ENCODE results near the gene SSC4D. TPM values are rescaled to one million over a fixed set of nuclear protein-coding genes. Genes with fewer than 3 reads are reported as not detected.

The SSC4D gene
- total and polyA plus RNA-seq, 2 experiments from 2014 or later: 4.9 to 11.4 TPM

DNA sequence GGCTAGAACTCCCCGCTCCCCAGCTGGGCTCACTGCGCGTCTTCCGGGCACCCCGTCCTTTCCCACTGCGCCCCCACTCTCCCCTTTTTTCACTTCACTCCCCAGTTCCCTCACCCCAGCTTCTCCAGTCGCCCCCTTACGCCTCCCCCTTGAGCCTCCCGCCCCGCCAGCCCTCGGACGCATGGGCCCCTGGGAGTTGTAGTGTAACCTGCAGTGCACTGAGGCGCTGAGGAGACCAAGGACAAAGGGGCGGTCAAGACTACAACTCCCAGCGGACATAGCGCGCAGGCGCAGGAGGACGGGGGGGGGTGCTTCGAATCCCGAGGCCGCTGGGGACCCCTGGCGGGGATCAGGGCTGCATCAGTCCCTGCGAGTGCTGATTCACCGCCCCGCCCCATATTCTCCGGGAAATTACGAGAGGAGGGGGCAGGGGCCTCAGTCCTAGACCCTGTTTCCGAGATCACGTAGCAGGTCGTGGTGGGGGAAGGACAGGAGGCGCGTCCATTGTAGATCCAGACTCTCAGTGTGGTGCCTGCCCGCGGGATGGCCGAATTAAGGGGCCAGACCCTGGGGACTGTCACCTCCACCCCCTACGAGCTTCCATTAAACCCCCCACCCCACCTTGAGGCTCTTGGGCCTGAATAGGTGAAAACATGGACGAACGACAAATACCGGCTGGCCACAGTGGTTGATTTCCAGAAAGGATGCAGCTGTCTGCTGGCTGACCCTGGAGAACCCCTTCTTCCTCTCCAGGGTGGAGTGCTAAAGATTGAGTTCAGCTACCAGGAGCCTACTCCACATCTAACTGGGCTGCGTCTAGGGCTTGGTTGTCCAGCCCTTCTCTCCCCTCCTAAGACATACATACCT, 50.2 kb downstream of the SSC4D start:
- Histone ChIP-seq H3K9me2 (ENCODE audit: insufficient read depth) (no peaks in the 10 kb centered on the region), H3K4me2 (peak overlapping the region; percentile 83), H3K4me3 (peak overlapping the region; percentile 99), H3K4me1 (ENCODE audit: insufficient read depth) (peaks cover 42% of the 10 kb centered on the region), H3F3A (replicated peaks; ENCODE audit: low read depth) (no peaks in the 10 kb centered on the region), H2AFZ (0 out of 2 replicates have a peak overlapping the region, but pooled peaks have one; percentile 56), H3K27me3 (ENCODE audit: insufficient read depth) (no peaks in the 10 kb centered on the region), H3K27ac (ENCODE audit: low read depth) (peak overlapping the region; percentile 92), H3K79me2 (replicated peaks; ENCODE audit: insufficient read depth) (peaks cover 44% of the 10 kb centered on the region), H4K20me1 (replicated peaks; ENCODE audit: insufficient read depth) (peaks cover 36% of the 10 kb centered on the region), H3K36me3 (ENCODE audit: insufficient read depth) (peaks cover 17% of the 10 kb centered on the region)
- peak; percentile 99 for DNase-seq (ENCODE audit: low spot score)
- H3K27ac Mint-ChIP-seq: peak overlapping the region; percentile 98
- peak overlapping the region; percentile 94 for H3K4me3 Mint-ChIP-seq
- peaks cover 18% of the 10 kb centered on the region for H3K27me3 Mint-ChIP-seq (ENCODE audit: insufficient read depth, low read depth, poor library complexity)
- peaks cover 36% of the 10 kb centered on the region for H3K4me1 Mint-ChIP-seq
- peak; percentile 72 for TF ChIP-seq POLR2AphosphoS5 (IDR thresholded peaks at IDR 0.05; ENCODE audit: low read depth)
- TF ChIP-seq, protein P1, sequence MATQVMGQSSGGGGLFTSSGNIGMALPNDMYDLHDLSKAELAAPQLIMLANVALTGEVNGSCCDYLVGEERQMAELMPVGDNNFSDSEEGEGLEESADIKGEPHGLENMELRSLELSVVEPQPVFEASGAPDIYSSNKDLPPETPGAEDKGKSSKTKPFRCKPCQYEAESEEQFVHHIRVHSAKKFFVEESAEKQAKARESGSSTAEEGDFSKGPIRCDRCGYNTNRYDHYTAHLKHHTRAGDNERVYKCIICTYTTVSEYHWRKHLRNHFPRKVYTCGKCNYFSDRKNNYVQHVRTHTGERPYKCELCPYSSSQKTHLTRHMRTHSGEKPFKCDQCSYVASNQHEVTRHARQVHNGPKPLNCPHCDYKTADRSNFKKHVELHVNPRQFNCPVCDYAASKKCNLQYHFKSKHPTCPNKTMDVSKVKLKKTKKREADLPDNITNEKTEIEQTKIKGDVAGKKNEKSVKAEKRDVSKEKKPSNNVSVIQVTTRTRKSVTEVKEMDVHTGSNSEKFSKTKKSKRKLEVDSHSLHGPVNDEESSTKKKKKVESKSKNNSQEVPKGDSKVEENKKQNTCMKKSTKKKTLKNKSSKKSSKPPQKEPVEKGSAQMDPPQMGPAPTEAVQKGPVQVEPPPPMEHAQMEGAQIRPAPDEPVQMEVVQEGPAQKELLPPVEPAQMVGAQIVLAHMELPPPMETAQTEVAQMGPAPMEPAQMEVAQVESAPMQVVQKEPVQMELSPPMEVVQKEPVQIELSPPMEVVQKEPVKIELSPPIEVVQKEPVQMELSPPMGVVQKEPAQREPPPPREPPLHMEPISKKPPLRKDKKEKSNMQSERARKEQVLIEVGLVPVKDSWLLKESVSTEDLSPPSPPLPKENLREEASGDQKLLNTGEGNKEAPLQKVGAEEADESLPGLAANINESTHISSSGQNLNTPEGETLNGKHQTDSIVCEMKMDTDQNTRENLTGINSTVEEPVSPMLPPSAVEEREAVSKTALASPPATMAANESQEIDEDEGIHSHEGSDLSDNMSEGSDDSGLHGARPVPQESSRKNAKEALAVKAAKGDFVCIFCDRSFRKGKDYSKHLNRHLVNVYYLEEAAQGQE (IDR thresholded peaks at IDR 0.05; ENCODE audit: unreplicated experiment): no peak
- TF ChIP-seq, protein P2, sequence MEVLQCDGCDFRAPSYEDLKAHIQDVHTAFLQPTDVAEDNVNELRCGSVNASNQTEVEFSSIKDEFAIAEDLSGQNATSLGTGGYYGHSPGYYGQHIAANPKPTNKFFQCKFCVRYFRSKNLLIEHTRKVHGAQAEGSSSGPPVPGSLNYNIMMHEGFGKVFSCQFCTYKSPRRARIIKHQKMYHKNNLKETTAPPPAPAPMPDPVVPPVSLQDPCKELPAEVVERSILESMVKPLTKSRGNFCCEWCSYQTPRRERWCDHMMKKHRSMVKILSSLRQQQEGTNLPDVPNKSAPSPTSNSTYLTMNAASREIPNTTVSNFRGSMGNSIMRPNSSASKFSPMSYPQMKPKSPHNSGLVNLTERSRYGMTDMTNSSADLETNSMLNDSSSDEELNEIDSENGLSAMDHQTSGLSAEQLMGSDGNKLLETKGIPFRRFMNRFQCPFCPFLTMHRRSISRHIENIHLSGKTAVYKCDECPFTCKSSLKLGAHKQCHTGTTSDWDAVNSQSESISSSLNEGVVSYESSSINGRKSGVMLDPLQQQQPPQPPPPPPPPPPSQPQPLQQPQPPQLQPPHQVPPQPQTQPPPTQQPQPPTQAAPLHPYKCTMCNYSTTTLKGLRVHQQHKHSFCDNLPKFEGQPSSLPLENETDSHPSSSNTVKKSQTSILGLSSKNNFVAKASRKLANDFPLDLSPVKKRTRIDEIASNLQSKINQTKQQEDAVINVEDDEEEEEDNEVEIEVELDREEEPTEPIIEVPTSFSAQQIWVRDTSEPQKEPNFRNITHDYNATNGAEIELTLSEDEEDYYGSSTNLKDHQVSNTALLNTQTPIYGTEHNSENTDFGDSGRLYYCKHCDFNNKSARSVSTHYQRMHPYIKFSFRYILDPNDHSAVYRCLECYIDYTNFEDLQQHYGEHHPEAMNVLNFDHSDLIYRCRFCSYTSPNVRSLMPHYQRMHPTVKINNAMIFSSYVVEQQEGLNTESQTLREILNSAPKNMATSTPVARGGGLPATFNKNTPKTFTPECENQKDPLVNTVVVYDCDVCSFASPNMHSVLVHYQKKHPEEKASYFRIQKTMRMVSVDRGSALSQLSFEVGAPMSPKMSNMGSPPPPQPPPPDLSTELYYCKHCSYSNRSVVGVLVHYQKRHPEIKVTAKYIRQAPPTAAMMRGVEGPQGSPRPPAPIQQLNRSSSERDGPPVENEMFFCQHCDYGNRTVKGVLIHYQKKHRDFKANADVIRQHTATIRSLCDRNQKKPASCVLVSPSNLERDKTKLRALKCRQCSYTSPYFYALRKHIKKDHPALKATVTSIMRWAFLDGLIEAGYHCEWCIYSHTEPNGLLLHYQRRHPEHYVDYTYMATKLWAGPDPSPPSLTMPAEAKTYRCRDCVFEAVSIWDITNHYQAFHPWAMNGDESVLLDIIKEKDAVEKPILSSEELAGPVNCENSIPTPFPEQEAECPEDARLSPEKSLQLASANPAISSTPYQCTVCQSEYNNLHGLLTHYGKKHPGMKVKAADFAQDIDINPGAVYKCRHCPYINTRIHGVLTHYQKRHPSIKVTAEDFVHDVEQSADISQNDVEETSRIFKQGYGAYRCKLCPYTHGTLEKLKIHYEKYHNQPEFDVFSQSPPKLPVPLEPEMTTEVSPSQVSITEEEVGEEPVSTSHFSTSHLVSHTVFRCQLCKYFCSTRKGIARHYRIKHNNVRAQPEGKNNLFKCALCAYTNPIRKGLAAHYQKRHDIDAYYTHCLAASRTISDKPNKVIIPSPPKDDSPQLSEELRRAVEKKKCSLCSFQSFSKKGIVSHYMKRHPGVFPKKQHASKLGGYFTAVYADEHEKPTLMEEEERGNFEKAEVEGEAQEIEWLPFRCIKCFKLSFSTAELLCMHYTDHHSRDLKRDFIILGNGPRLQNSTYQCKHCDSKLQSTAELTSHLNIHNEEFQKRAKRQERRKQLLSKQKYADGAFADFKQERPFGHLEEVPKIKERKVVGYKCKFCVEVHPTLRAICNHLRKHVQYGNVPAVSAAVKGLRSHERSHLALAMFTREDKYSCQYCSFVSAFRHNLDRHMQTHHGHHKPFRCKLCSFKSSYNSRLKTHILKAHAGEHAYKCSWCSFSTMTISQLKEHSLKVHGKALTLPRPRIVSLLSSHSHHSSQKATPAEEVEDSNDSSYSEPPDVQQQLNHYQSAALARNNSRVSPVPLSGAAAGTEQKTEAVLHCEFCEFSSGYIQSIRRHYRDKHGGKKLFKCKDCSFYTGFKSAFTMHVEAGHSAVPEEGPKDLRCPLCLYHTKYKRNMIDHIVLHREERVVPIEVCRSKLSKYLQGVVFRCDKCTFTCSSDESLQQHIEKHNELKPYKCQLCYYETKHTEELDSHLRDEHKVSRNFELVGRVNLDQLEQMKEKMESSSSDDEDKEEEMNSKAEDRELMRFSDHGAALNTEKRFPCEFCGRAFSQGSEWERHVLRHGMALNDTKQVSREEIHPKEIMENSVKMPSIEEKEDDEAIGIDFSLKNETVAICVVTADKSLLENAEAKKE (CRISPR knock-in tag; IDR thresholded peaks at IDR 0.05): no peak
- no peak for TF ChIP-seq JUNB (IDR thresholded peaks at IDR 0.05; ENCODE audit: unreplicated experiment)
- TF ChIP-seq NANOG (IDR thresholded peaks at IDR 0.05; ENCODE audit: borderline replicate concordance): no peak
- TF ChIP-seq ZNF331 (CRISPR knock-in tag; IDR thresholded peaks at IDR 0.05; ENCODE audit: low read depth): no peak
- TF ChIP-seq, protein P3, sequence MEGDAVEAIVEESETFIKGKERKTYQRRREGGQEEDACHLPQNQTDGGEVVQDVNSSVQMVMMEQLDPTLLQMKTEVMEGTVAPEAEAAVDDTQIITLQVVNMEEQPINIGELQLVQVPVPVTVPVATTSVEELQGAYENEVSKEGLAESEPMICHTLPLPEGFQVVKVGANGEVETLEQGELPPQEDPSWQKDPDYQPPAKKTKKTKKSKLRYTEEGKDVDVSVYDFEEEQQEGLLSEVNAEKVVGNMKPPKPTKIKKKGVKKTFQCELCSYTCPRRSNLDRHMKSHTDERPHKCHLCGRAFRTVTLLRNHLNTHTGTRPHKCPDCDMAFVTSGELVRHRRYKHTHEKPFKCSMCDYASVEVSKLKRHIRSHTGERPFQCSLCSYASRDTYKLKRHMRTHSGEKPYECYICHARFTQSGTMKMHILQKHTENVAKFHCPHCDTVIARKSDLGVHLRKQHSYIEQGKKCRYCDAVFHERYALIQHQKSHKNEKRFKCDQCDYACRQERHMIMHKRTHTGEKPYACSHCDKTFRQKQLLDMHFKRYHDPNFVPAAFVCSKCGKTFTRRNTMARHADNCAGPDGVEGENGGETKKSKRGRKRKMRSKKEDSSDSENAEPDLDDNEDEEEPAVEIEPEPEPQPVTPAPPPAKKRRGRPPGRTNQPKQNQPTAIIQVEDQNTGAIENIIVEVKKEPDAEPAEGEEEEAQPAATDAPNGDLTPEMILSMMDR (conservative IDR thresholded peaks at IDR 0.05; ENCODE audit: low read depth in 2 of 2): peak; percentile 61 to 70
- no peak for TF ChIP-seq ZNF114 (CRISPR knock-in tag; IDR thresholded peaks at IDR 0.05)
- TF ChIP-seq CREB1 (CRISPR knock-in tag; IDR thresholded peaks at IDR 0.05; ENCODE audit: low read depth): peak; percentile 64; the same call in 1 of the 2 replicates
- TF ChIP-seq, protein P4, sequence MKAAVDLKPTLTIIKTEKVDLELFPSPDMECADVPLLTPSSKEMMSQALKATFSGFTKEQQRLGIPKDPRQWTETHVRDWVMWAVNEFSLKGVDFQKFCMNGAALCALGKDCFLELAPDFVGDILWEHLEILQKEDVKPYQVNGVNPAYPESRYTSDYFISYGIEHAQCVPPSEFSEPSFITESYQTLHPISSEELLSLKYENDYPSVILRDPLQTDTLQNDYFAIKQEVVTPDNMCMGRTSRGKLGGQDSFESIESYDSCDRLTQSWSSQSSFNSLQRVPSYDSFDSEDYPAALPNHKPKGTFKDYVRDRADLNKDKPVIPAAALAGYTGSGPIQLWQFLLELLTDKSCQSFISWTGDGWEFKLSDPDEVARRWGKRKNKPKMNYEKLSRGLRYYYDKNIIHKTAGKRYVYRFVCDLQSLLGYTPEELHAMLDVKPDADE (IDR thresholded peaks at IDR 0.05): peak; percentile 92
- no peak for TF ChIP-seq EZH2 (IDR thresholded peaks at IDR 0.05; ENCODE audit: low read depth, unreplicated experiment)
- TF ChIP-seq EZH2phosphoT487 (IDR thresholded peaks at IDR 0.05; ENCODE audit: unreplicated experiment): no peak
- TF ChIP-seq STAT1 (IDR thresholded peaks at IDR 0.05; ENCODE audit: unreplicated experiment): no peak
- H3K9me3 Mint-ChIP-seq: no peaks in the 10 kb centered on the region; the same call in 2 of the 3 replicates
- H3K36me3 Mint-ChIP-seq (ENCODE audit: low read depth): peaks cover 39% of the 10 kb centered on the region
- peak; percentile 91 for ATAC-seq
